NCI-H1105 treated with DMSO at 0.1 percent for 48 hours (cell line): ENCODE data around the gene TMEM270.
"Not testable (repeated sequence)": the region's sequence is repeated elsewhere in the genome, so short reads cannot be mapped to it uniquely, and the experiment has no call there.

Experiments
- DNase-seq: peaks from one replicate; lab custom pipeline; 2025; lab: John Stamatoyannopoulos, UW

Gene TMEM270

DNA sequence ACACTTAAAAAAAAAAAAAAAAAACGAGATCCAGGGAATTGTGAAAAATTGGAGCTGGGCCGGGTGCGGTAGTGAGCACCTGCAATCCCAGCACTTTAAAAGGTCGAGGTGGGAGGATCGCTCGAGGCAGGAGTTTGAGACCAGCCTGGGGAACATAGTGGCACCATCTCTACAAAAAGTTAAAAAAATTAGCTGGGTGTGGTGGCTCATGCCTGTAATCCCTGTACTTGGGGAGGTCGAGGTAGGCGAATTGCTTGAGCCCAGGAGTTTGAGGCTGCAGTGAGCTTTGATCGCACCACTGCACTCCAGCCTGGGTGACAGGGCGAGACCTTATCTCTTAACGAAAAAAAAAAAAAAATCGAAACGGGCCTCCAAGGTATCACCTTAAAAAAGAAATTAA is 28.2 kb upstream of the TMEM270 start:
- no peak for DNase-seq

DNA sequence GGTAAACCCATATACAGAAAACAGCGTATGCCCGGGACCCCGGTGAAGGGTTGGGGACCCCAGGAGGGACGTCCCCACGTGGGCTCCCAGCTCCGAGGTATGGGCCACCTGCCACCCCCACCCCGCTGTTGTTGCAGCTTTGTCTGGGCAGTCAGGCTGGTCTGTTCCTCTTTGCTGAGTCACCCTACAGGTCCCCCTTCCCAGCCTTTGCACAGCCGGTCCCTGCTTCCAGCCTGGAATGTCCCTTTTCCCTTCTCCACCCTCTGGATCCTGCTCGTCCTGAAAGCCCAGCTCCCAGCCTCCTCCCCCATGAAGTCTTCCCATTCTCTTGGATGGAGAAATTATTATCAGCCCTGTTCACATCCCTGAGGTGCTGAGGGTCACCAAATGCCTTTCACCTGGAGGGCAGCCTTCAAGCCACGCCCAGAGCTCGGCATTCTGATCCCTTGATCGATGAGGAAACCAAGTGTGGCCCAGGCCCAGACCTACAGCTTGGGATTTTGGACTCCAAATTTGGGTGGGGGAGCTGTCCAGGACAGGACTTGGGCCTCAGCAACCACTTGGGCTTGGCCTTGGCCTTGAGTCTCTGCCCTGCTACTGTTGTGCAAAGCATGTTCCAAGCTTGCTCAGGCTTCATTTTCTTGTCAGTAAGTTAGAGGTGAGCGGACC is 27.6 kb upstream of the TMEM270 start:
- no peak for DNase-seq

DNA sequence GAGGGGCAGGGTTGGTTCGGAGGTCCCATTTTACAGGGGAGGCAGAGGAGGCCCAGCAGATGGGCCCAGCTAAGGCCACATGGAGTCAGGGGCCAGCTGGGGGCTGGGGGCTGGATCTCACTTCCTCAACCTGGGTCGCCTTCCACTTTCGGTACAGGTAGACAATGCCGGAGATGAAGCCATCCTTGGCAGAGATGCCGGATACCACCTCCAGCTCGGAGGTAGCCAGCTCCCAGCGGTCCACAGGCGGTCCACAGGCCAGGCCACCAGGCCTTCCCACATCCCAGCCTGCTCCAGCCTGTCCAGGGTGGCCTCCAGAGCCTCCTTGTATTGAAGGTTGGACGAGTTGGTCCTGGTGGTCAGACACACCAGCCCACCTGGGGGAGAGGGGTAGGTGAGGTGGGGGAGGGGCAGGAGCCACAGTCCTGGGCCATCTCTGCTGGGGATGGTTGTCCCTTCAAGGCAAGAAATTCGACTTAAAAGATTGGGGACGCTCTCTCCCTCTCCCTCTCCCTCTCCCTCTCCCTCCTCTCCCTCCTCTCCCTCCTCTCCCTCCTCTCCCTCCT is 26.2 kb upstream of the TMEM270 start:
- no peak for DNase-seq

DNA sequence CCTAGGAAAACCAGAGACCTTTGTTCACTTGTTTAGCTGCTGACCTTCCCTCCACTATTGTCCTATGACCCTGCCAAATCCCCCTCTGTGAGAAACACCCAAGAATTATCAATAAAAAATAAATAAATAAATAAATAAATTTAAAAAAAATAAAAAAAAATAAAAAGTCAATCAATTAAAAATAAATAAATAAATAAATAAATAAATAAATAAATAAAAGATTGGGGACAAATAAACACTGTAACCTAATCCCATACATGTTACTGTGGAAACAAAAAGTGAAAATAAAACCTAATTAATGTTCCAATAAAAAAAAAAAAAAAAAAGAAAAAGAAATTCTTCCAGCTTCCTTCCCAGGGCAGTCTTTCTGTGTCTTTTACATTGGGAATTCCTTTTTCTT is 23.8 kb upstream of the TMEM270 start:
- not testable (repeated sequence) for DNase-seq

DNA sequence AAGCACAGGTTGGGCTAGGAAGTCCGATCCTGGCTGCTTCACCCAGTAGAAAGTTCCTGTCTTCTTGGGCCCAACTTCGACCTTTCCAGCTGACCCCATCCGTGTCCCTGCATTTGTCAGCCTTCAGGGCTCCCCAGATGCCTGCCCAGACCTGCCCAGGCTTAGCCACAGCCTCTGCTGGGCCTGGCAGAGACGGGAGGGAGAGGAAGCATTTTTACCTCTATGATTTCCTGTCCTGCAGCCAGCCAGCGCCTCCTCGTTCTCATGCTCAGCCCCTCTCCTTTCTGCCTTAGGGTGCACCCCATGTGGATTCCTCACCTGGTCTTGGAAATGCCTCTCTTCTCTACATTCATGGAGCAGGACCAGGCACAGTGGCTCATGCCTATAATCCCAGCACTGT is 22.3 kb upstream of the TMEM270 start:
- DNase-seq, result no peak

DNA sequence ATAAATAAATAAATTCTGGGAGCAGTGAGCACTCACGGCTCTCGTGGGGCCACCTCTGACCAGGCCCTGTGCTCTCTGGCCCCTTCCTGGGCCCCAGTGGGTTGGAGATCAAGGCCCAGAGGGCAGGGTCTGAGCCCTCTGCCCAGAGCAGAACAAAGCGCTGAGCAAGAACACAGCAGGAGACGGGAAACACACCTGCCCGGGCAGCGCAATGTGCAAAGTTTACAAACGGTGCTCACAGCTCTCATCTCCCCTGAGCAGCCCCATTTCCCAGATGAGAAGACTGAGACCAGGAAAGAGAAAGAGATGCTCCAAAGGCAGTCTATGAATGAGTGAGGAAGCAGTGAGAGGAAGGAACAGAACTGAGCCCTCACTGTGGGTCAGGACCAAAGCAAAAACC is 21.7 kb upstream of the TMEM270 start:
- DNase-seq, result no peak

DNA sequence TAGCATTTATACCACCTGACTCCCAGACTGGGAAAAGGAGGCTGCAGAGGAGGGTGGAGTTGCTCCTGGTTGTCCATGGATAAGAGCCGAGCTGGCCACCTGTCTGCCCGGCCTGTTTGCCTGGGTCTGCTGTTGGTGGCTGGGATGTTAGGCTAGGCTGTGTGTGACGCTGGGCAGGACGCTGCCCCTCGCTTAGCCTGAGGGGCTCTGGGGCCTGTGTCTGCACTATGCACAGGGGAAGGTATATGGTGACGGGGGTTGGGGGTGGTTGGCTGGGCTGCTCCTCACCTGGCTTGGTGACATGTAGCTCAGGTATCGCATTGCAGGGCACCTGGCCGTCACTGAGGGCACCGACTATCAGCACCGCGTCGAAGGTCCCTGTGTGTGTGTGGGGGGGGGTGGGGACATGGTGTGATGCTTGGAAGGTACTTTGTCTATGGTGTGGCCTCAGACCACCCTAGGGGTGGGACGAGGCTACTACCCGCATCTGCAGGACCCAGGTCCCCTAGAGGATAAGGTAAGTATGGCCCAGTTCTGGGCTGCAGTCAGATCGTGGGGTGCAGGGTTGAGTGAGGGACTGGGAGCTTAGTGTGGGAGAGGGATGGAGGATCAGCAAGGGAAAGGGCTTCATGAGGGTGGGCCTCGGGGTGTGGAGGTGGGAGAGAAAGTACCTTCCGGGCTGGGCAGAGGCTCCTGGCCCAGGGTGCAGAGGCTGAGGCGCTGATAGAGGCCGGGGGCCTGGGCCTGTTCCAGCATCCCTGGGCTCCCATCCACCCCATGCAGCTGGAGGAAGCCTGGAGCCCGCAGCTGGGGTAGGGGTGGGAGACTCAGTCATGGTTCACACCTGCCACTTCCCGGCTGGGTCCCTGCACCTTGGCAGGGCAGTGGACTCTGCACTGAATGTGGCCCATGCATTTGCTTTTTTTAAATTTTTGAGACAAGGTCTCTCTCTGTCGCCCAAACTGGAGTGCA is 20.9 kb upstream of the TMEM270 start:
- DNase-seq, result no peak

DNA sequence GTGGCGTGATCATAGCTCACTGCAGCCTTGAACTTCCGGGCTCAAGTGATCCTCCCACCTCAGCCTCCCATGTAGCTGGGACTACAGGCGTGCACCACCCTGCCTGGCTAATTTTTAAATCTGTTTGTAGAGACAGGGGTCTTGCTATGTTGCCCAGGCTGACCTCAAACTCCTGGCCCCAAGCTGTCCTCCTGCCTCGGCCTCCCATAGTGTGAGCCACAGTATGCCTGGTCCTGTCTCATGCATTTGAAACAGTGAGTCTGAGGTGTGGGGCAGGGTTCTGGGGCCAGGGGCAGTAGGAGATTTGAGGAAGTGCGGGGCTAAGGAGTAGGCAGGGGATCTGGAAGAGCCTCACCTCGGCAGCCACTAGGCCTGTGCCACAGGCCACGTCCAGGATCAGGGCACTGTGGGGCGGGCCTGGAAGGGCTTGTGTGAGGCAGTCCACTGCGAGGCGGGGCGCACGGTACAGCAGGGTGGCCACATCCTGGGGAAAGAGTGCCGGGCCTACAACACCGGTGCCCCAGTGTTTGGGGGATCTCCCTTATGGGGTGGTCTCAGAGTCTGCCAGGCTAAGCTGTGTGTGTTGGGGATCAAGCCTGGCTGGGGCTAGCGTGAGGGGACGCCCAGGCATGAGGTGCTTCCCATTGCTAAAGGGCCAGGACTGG is 20.1 kb upstream of the TMEM270 start:
- DNase-seq, result no peak

DNA sequence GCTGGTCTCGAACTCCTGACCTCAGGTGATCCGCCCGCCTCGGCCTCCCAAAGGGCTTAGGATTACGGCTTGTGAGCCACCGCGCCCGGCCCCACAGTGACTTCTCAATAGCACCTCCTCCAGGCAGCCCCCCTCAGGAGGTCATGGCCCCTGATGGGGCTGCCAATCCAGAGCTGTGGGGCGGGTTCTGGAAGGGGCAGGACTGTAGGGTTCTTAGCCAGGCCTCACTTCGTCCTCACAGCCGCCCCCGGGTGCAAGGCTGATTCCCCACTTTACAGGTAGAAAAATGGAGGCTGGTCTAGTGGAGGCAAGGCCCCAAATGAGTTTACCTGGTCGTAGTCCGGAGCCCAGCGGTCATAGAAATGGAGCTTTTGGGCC is 19.3 kb upstream of the TMEM270 start:
- DNase-seq, result no peak

DNA sequence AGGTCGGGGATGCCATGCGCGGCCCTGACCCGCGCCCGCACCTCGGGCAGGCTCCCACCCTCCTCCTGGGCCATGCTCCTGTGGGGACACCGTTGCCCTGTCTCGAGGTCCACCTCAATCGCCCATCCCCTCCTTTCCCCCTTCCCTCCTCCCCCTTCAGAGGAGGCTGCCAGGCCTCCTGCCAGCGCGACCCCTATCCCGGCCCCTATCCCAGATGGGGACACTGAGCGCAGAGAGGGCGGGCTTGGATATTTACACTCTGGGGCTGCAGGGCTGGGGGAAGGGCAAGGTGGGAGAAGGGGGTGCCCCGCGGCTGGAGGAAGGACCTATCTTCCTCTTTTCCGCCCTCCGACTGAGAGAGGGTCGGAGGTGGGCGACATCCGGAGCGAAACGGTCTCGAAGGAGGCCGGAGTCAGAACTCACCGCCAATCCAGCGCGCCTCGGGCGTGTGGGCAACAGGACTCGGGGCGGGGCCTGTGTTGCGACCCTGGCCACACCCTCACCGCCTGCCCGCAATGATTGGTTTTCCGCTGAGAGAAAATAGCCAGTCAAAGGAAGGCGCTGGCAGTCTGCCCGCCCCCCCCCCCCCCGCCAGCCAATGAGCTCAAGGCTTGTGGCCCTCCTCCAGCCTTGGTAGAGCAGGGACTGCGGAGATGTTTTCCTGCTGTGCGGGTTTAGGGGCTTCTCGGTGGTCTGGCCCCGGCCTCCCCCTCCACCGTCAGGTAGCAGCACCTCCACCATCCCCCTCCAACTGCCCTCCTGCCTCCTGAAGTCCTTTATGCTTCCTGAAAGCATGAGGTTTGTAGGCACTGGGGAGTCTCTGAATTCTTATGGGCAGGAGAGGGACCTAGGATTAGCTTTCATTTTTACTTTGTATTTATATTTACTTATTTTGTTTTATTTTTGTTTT is 18.6 kb upstream of the TMEM270 start, which contains the start of gene METTL27:
Gene METTL27, minus strand, starts transcription at position 450 of the 910 bp plus-strand sequence. Its CDS starts 376 bp downstream, at position 74.
- peak; percentile 92 for DNase-seq

DNA sequence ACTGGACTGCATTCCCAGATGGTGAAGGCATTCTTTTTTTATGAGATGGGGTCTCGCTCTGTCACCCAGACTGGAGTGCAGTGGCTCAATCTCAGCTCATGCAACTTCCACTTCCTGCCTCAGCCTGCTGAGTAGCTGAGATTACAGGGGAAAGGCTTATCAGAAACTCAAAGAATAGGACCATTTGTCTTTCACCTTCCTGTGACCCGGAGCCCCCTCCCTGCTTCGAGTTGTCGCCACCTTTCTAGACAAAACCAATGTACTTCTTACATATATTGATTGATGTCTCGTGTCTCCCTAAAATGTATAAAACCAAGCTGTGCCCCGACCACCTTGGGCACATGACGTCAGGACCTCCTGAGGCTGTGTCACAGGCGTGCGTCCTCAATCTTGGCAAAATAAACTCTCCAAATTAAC is 16.8 kb upstream of the TMEM270 start:
- no peak for DNase-seq

DNA sequence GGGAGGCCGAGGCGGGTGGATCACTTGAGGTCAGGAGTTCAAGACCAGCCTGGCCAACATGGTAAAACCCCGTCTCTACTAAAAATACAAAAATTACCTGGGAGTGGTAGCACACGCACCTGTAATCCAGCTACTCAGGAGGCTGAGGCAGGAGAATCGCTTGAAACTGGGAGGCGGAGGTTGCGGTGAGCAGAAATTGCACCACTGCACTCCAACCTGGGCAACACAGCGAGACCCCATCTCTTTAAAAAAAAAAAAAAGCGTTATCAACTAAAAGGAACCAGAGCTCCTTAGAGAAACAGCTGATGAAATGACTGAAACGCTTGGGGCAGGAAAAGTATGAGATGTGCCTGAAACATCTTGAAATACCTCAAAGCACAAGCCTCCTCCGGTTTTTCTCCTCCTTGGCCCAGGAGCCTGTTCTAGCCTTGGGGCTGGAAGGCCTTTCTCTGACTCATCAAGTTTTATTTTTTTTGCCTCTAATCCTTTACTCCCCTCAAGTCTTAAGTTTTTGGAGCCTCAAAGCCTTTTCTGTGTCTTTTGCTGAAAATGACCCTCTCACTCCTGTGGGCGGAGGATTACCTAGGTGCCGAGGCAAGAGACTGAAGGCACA is 16.0 kb upstream of the TMEM270 start:
- DNase-seq, result no peak

DNA sequence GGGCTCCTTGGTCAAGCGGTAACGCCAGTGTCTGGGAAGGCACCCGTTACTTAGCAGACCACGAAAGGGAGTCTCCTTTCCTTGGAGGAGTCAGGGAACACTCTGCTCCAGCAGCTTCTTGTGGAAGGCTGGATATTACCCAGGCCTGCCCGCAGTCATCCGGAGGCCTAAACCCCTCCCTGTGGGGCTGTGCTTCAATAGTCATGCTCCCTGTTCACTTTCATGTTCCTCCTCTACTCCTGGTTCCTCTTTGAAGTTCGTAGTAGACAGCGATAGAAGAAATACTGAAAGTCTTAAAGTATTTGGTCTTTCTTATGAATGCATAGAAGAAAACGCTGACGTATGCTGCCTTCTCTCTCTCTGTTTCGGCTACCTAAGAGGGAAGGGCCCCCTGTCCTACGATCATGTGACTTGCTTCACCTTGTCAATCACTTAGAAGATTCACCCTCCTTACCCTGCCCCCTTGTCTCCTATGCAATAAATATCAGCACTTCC is 15.2 kb upstream of the TMEM270 start:
- DNase-seq, result not testable (repeated sequence)

DNA sequence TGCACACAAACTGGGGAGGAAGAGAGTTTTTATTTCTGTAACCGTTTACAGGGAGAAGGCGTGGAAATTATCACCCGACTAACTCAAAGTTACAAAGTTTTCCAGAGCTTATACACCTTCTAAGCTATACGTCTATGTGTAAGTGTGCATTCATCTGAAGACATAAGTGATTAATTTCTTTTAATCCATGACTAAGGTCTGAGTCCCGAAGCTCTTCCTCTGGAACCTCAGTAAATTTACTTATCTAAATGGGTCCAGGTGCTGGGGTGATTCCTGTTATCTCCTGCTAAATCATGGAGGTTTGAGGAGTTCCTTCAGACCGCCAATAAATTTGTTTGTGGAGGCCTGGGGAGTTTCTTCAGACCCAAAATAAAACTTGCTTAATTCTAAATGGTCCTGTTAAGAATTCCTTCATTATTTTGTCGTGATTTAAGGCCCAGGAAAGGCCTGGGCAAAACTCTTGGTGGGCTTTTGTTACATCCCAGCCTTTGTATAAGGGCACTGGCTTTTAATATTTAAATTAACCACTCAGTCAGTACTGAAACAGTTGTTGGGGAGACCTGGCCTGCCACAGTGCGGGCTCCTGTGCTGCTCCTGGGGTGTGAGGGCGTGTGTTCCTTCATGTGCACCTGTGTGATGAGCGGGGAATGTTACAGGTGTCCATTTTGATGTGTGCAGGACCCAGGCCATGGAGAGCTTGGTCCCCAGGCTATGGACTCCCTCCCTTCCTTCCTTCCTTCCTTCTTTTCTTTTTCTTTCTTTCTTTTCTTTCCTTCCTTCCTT is 12.8 kb upstream of the TMEM270 start:
- DNase-seq, result no peak

DNA sequence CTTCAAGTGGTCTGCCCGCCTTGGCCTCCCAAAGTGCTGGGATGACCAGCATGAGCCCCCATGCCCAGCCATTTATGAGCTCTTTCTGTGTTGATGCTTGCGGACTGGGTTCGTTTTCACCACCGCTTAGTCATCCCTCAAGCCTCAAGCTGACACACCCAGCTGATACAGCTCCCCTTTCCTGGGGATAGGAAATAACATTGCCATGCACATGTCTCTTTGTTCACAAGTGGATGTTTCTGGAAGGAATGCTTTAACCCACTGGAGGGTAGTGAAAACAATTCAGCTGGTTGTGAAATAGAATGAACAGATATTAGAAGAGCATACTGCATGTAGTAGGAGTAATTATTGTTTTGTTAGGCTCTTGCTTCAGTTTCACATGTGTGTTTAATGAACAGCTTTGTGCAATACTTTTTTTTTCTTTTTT is 10.2 kb upstream of the TMEM270 start:
- no peak for DNase-seq

DNA sequence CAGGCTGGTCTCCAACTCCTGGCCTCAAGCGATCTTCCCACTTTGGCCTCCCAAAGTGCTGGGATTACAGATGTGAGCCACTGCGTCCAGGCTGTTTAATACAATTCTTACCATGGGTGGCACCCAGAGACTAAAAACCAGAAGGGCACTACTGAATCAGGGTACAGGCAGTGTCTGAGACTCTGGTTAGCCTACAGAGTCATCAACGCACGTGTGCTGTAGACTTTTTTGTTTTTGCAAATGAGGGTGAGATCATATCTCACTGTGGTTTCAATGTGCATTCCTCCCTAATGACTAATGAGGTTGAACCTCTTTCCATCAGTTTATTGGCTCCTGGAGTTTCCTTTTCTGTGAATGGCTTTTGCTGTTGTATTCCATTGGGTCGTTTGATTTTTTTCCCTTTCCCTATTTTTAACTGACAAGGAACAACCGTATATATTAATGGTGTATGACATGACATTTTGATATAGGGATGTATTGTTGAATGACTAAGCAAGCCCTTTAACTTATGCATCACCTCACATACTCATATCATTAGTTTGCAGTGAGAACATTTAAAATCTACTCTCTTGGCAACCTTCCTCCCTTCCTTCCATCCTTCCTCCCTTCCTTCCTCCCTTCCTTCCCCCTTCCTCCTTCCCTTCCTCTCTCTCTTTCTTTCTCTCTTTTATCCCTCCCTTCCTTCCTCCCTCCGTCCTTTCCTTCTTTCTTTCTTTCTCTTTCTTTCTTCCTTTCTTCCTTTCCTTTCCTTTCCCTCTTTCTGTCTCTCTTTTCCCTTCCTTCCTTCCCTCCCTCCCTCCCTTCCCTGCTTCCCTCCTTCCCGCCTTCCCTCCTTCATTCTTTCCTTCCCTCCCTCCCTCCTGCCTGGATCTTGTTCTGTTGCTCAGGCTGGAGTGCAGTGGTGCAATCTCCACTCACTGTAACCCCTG is 9.3 kb upstream of the TMEM270 start:
- no peak for DNase-seq

DNA sequence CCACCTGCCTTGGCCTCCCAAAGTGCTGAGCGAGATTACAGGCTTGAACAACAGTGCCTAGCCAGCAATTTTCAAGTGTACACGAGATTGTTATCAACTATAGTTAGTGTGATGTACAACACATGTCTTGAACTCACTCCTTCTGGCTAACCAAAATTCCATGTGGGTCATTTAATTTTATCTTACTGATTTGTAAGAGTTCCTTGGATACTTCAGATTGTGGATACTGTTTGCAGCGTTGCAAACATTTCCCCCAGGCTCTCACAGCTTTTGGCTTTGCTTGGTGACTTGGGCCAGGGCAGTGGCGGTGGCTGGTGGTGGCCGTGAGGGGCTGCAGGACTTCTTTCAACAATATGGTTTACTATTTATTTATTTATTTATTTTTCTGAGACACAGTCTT is 8.5 kb upstream of the TMEM270 start:
- DNase-seq, result no peak

DNA sequence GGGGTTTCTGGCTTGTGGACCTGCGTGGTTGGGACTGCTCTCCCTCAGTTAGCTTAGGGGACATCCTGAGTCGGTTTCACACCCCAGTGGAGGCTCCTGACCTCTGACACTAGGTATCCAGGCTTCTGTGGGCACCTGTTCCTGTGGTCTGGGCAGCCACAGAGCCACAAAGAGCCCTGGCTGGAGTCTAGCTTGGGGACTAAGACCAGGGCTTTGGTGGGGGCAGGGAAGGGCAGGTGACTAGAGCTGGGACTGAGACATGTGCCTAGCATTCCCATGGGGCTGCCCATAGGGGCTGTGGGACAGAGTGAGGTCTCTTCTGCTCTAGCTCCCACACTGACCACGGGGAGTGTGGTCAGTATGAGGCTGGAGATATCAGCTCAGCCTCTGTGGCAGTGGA is 4.0 kb upstream of the TMEM270 start:
- no peak for DNase-seq

DNA sequence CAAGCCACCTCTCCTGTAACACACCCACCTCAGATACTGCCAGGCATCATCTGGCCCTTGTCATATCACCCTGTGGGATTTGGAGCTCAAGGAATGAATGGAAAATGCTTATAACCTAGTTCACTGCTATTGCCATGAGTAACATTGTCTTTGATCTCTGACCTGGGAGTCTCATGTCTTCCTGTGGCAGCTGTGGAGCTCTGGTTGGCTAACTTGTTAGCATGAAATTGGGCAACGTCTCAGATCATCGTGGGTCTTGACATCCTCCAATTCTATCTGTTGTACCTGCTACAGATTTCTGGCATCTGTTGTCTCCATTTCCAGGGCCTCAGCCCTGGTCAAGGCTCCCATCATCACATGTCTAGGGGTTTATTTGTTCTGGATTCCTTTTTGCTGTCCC is 2.2 kb upstream of the TMEM270 start:
- DNase-seq, result no peak
